AG04450 (cell line): ENCODE data around the gene FUT7. TPM values are rescaled to one million over a fixed set of nuclear protein-coding genes. Genes with fewer than 3 reads are reported as not detected.

Experiments used
- CTCF ChIA-PET: fragments of 300-600, 350-600 bp; formaldehyde crosslinking; extraction: SDS; loops from one replicate; lab custom pipeline; 2022; ENCODE audit warnings: antibody characterized with exemption, inconsistent platforms; lab: Charles Lee
- POLR2A ChIA-PET: fragments of 350-600 bp; formaldehyde crosslinking; extraction: SDS; loops from one replicate; lab custom pipeline; 2021; ENCODE audit warnings: antibody characterized with exemption, inconsistent platforms; lab: Yijun Ruan, JAX
- DNase-seq: peaks from one replicate; pipeline ENCODE4 v3.0.0-alpha.2; 2011; ENCODE audit warnings: low read depth, low spot score
- H3K27ac ChIP-seq: one replicate; pipeline ENCODE4 v1.5.1; 2012; ENCODE audit warnings: low read depth, low read length, control low read depth
- H3K27me3 ChIP-seq: one replicate; pipeline ENCODE4 v1.6.0; 2012; ENCODE audit warnings: low read length; ENCODE audit not compliant: control insufficient read depth, insufficient read depth
- H3K4me3 ChIP-seq: 2 replicates; pipeline ENCODE4 v1.5.1; 2011; ENCODE audit warnings: mild to moderate bottlenecking, low read depth, low read length, control low read depth
- H3K9me3 ChIP-seq: 2 replicates; pipeline ENCODE4 v1.5.1; 2012; ENCODE audit warnings: low read length; ENCODE audit not compliant: control insufficient read depth, insufficient read depth
- CTCF ChIP-seq: IDR thresholded peaks from 2 replicates; pipeline ENCODE4 v1.5.1; 2011; ENCODE audit warnings: low read depth, low read length, control low read depth, inconsistent platforms
- polyA plus RNA-seq: library from polyadenylated mRNA; depleted of rRNA; stranded (reverse); fragments of >200 nt; gene quantifications from 2 replicates; pipeline ENCODE4 v1.2.3, GENCODE V29; 2011

The FUT7 gene
- polyA plus RNA-seq, 1 experiment = not detected

GRCh38 chr9:137021568-137021978 is 10.3 kb downstream of the FUT7 start:
- no peak for DNase-seq
- POLR2A ChIA-PET = no interaction called here
- Histone ChIP-seq H3K27ac (no peak overlapping the region), H3K9me3 (peaks cover 27% of the 10 kb centered on the region; the same call in 1 of the 2 replicates), H3K4me3 (no peak overlapping the region), H3K27me3 (no peaks in the 10 kb centered on the region)
- CTCF ChIA-PET = interaction anchor here (1.2 to 1.7 kb wide), 2 partner anchors 8 to 14 kb away, joined by 4 to 8 read pairs; no protein-coding TSS in a partner anchor
- no peak for TF ChIP-seq CTCF

GRCh38 chr9:137020771-137021567 is 10.9 kb downstream of the FUT7 start:
- no peak overlapping the region for H3K27ac ChIP-seq
- no peak overlapping the region for H3K4me3 ChIP-seq
- ChIA-PET CTCF (interaction anchor here (1.2 to 1.7 kb wide), 2 partner anchors 9 to 14 kb away, joined by 4 to 8 read pairs; no protein-coding TSS in a partner anchor), POLR2A (no interaction called here)
- peaks cover 33% of the 10 kb centered on the region for H3K9me3 ChIP-seq
- no peaks in the 10 kb centered on the region for H3K27me3 ChIP-seq
- DNase-seq = no peak
- no peak for TF ChIP-seq CTCF

- ChIA-PET POLR2A (no interaction called here), CTCF (interaction anchor here (0.6 to 1.7 kb wide), 3 partner anchors 10 to 72 kb away, joined by 3 to 8 read pairs (median 3); no protein-coding TSS in a partner anchor)
- H3K9me3 ChIP-seq = peaks cover 41% of the 10 kb centered on the region
- no peak for DNase-seq
- no peak overlapping the region for H3K27ac ChIP-seq
- H3K4me3 ChIP-seq = no peak overlapping the region
- no peaks in the 10 kb centered on the region for H3K27me3 ChIP-seq
- no peak for TF ChIP-seq CTCF
Measured at GRCh38 chr9:137019891-137020683, 11.8 kb downstream of the FUT7 start.

DNA sequence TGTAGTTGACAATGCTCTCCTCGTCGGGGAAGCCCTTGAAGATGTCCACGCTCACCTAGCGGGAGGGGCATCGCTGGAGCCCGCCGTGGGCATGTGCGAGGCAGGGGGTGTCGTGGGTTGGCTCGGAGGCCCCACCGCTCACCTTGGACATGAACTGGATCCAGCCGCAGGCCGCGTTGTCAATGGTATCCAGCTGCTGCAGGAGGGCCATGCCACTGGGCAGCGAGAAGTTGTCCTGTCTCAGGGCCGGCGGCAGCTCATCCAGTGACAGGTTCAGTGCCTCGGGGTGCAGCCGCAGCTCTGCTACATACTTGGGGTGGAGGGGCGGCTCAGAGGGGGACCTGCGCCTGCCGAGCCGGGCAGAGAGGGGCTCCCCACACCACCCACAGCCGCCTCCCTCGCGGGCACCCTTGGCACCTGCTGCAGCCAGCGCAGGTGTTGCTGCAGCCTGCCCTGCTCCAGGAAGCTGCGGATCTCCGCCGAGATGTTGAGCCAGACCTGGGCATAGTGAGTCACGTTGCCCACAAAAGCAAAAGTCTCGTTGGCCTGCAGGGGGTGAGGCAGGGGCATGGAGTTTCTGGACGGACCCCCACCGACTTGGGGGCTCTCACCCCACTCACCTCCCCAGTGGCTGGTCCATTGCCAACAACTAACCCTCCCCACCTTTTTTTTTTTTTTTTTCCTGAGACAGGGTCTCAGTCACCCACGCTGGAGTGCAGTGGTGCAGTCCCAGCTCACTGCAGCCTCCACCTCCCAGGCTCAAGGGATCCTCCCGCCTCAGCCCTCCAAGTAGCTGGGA is 12.9 kb downstream of the FUT7 start:
- POLR2A ChIA-PET = no interaction called here
- H3K9me3 ChIP-seq = peaks cover 52% of the 10 kb centered on the region
- TF ChIP-seq CTCF = no peak
- no peak for DNase-seq
- CTCF ChIA-PET = interaction anchor here (0.6 to 0.8 kb wide), 2 partner anchors 11 to 71 kb away, joined by 3 read pairs; no protein-coding TSS in a partner anchor
- no peaks in the 10 kb centered on the region for H3K27me3 ChIP-seq
- no peak overlapping the region for H3K4me3 ChIP-seq
- no peak overlapping the region for H3K27ac ChIP-seq
